HG03442 (cell line): ENCODE measurements around the gene MCM5.

Experiments used
- ATAC-seq: cut with Tn5 transposase; IDR thresholded peaks from one replicate; pipeline ENCODE4 v1.9.1; 2021; ENCODE audit warnings: mild to moderate bottlenecking, moderate library complexity; ENCODE audit not compliant: unreplicated experiment

MCM5 gene

GRCh38 chr22:35400501-35400790, 506 bp downstream of the MCM5 start:
- ATAC-seq, result peak; percentile 7

- ATAC-seq, result no peak
Measured at GRCh38 chr22:35401863-35402262, 1.9 kb downstream of the MCM5 start.

DNA sequence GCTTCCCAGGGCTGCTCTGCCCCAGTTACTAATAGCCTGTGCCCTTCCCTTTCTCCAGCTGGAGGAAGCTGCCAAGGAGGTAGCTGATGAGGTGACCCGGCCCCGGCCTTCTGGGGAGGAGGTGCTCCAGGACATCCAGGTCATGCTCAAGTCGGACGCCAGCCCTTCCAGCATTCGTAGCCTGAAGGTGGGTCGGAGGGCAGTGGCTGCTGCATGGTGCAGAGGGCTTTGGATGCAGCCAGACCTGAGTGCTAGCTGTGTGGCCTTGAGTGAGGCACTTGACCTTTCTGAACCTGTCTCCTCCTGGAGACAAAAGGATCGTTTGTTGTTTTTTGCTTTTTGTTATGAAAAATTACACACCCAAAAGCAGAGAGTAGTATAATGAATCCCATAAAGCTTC, 3.4 kb downstream of the MCM5 start:
- ATAC-seq, result no peak

GRCh38 chr22:35404176-35404575, 4.2 kb downstream of the MCM5 start:
- ATAC-seq, result no peak

GRCh38 chr22:35406443-35406842, 6.5 kb downstream of the MCM5 start:
- no peak for ATAC-seq

GRCh38 chr22:35407362-35407761, 7.4 kb downstream of the MCM5 start:
- no peak for ATAC-seq

DNA sequence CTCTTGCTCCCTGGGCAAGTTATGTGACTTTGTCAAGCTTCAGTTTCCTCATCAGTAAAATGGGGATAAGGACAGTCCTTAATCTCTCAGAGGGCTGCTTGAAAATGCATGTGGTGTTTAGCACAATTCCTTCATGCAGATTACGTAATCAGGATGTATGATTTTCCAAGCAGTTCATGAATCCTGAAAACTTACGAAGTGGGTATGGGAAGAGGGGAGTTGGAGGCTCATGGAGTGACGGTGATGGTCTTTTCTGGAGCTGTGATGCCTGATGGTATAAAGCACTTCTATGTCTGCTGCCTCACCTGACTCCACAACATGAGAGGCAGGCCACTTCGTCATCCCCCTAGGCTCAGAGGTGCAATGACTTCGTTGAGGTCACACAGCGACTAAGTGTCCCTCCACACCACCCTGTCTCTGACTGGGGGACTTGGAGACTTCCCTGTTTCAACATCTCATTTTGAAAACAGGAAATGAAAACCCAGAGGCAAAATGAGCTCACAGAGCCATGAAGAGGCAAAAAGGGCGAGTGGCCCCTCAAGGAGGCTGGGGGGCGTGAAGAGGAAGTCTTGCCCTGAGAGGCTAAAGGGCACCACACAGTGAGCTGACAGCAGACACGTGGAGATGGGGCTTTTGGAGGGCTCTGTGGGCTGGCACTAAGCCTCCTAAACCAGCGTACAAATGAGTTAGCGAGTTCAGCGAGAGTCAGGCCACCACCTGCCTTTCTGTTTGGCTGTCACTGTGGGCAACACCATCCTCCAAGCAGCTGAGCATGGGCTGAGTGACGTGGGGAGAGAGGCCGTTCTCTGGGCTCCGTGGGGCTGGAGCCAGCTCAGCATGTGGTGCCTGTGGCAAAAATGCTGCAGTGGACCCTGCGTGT, 10.1 kb downstream of the MCM5 start:
- ATAC-seq, result peak; percentile 64

- ATAC-seq, result no peak
Measured at GRCh38 chr22:35410663-35411034, 10.7 kb downstream of the MCM5 start.

DNA sequence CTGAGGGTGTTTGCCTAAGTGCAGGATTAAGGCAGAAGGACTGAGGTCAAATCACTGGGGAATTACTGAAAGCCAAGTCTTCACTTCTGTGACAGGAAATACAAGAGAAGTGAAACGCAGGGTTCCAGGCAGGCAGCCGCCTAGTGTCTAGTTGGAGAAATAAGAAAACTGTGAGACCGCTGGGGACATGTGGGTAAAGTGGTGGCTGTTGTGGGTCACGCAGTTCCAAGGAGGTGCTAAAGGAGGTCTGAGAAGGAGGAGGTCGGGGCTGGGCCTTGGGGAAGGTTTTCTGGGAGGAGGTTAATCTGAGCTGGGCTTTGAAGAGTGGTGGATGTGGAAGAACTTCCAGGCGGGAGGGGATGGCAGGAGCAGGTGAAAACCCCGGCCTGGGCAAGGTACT, 11.2 kb downstream of the MCM5 start:
- ATAC-seq, result peak; percentile 31

- no peak for ATAC-seq
Measured at GRCh38 chr22:35413624-35414023, 13.7 kb downstream of the MCM5 start.

- no peak for ATAC-seq
Measured at GRCh38 chr22:35417606-35418005, 17.7 kb downstream of the MCM5 start.

GRCh38 chr22:35418088-35418487, 18.1 kb downstream of the MCM5 start:
- no peak for ATAC-seq

DNA sequence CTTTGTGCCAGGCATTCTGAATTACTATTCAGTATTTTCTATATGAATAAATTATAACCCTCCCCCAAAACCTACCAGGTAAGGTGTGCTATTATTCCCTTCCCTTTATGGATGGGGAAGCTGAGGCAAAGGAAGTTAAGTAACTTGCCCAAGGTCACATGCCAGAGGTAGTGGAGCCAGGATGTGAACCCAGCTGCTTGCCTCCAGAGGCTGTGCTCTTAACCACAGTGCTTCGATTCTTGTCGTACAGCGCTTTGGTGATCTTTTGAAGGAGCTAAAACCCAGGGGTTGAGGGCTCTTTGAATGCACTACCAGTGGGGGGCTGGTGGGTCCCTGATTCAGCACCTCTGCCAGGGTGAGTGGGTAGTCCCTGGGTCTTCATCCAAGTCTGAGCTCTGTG, 18.8 kb downstream of the MCM5 start:
- ATAC-seq, result no peak

GRCh38 chr22:35419756-35420155, 19.8 kb downstream of the MCM5 start:
- no peak for ATAC-seq

GRCh38 chr22:35421121-35421520, 21.2 kb downstream of the MCM5 start:
- no peak for ATAC-seq

DNA sequence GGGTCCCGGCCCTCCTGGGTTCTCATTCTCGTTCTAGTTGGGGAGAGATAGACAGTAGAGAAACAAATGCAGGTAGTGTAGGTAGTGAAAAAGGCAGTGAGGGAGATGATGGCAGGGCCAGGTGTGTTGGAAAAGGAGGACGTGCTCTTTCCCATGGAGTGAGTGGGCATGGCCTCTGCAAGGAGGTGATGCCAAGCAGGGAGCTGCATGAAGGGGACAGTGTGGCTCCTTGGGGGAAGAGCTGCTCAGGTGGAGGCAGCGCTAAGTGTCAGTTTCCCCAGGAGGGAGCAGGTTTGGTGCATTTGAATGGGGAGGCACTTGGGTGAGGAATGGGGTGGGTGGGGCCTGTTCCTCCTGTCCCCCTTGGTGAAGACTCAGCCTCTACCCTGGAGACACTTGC, 22.2 kb downstream of the MCM5 start:
- no peak for ATAC-seq

DNA sequence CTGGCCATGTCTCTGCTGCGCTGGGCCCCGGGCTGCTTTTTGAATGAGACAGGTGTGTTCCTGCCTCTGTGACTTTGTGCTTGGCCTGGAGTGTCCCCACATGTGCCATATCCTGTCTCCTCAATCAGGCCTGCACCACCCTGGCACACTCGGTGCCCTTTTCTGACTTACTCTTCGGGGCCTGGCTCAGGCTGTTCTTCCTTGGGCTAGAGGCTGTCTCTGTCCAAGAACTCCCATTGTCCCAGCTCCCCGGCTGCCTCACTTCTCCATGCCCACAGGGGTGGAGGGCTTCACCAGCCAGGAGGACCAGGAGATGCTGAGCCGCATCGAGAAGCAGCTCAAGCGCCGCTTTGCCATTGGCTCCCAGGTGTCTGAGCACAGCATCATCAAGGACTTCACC, 23.0 kb downstream of the MCM5 start:
- no peak for ATAC-seq

DNA sequence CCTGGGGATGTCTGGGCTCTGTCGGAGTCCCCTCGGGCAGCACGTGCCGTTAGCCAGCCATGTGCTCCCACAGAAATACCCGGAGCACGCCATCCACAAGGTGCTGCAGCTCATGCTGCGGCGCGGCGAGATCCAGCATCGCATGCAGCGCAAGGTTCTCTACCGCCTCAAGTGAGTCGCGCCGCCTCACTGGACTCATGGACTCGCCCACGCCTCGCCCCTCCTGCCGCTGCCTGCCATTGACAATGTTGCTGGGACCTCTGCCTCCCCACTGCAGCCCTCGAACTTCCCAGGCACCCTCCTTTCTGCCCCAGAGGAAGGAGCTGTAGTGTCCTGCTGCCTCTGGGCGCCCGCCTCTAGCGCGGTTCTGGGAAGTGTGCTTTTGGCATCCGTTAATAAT, 24.1 kb downstream of the MCM5 start:
- no peak for ATAC-seq

- no peak for ATAC-seq
Measured at GRCh38 chr22:35424761-35425160, 24.8 kb downstream of the MCM5 start.

- ATAC-seq, result no peak
Measured at GRCh38 chr22:35425546-35425945, 25.6 kb downstream of the MCM5 start.

- no peak for ATAC-seq
Measured at GRCh38 chr22:35425971-35426800, 26.2 kb downstream of the MCM5 start.

GRCh38 chr22:35426801-35427140, 26.8 kb downstream of the MCM5 start:
- no peak for ATAC-seq
